Cortex of kidney (tissue), 1 donor: ENCODE measurements around the gene CCDC117.
"Not testable (repeated sequence)": the region's sequence is repeated elsewhere in the genome, so short reads cannot be mapped to it uniquely, and the experiment has no call there.

ENCODE experiments used
- DNase-seq: peaks from one replicate; lab custom pipeline; 2025; lab: John Stamatoyannopoulos, UW

CCDC117 gene

DNA sequence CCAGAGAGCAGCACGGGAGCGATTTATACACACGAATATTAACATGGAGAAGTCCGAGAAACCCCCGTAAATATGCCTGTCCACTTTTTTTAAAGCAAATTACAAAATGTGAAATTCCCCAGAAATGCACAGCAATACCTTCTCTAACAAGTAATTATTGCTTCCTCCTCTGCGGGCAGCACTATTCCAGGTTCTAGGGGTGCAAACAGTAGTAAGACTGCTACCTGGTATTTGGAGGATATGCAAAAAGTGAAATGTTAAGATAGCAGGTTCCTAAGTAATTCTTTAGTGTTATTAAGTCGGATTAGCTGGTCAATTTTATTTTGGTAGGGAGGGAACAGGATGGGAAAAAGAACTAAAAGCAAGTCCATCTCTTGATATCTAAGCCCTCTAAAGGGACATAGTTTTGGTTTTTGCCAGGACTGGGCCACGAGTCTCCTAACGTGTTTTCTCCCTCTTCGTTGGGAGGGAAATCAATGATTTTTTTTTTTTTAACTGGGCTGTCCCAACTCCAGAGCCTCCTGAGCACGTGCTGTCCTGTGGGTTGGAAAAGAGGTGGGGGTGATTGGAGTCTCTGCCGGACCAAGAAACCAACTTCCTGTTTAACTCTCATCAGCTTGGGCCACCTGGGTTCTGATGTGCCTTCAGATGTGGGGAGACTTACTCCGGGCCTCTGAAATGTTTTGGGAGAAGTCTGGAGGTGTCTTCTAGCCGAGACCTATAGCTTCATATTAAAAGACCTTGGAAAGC lies 29.5 kb downstream of the CCDC117 start:
- DNase-seq, result no peak

DNA sequence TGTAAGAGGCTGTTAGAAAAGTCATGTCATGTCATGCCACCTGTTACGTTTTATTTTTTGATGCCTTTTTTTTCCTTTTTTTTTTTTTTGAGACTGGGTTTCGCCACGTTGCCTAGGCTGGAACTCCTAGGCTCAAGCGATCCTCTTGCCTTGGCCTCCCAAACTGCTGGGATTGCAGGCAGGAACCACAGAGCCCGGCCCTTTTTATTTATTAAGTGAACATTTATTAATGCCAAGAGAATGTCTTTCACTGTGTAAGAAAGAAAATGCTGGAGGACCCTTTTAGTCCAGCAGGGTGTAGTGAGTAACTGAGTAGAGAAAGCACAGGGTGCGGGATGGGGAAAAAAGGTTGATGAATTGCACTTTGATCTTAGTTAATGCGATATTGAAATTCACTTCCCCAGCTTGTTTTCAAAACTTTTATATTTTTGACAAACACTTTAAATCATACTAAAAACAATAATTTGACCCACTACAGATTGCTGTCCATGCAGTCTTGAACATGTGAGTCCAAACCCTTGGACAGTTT lies 30.2 kb downstream of the CCDC117 start:
- no peak for DNase-seq

DNA sequence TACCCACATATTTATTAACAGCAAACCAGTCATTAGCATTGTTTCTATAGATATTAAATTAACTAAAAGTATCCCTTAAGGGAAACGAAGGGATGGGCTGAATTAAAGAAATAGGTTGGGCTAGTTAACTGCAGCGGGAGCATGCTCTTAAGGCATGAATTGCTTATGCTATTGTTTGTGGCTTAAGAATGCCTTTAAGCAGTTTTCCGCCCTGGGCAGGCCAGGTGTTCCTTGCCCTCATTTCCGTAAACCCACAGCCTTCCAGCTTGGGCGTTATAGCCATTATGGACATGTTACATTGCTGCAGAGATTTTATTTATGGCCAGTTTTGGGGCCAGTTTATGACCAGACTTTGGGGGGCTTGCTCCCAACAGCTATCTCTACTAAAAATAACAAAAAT lies 32.9 kb downstream of the CCDC117 start:
- not testable (repeated sequence) for DNase-seq

DNA sequence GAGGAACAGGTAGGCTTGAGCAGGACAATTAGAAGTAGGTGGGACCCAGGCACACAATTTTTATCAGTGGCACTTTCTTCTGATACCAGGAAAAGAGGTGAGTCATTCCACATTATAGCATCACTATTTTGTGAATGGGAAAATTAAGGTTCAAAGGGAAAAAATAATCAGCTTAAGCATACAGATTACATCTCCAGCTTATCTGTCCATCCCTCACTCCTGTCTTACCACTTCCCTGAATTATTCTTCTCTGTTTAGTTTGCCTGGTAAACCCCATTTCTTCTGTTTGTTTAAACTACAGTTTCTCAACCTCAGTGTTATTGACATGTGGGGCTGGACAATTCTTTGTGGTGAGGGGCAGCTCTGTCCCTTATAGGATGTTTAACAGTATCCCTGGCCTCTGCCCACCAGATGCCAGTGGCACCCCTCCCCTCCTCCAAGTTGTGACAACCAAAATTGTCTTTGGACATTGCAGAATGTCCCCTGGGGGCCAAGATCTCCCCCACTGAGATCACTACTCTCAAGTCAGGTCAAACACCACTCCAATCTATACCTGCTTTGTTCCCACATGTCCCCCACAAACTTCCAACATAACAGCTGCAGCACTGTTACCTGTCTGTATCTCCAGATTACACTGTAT lies 36.3 kb downstream of the CCDC117 start:
- DNase-seq, result no peak

DNA sequence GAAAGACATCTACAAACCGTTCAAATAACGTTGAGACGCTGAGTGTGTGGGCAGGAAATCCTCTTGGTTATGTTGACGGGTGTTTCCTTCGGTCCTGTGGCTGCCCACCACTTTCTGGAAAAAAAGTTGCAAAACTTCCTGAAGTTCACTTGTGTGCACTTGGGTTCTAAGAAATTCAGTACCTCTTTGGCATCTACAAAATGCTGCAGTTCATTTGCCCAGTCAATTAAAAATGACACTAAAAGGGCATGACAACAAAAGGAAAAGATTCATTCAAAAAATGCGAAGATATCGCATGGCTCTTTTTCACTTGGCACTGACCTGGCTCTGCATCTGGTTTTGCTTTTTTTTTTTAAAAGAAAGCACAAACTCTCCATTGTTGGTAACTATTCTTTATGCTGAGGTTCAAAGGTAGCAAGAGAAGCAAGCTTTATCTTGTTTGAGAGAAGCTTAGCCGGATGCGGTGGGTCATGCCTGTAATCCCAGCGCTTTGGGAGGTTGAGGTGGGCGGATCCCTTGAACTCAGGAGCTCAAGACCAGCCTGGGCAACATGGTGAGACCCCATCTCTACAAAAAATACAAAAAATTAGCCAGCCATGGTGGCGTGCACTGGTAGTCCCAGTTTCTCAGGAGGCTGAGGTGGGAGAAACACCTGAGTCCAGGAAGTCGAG lies 38.5 kb downstream of the CCDC117 start:
- DNase-seq, result no peak

DNA sequence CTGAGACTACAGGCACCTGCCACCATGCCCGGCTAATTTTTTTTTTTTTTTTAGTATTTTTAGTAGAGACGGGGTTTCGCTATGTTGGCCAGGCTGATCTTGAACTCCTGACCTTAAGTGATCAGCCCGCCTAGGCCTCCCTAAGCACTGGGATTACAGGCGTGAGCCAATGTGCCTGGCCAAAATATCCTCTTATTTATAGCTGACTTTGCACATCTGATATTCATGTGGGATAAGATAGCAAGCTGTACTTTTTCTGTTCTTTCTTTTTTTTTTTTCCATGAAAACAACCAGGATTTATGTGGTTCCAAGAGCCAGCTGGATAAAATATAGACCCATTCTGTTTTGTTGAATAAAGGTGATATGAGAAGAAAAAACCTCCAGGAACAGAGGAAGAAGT lies 40.0 kb downstream of the CCDC117 start:
- DNase-seq, result no peak

DNA sequence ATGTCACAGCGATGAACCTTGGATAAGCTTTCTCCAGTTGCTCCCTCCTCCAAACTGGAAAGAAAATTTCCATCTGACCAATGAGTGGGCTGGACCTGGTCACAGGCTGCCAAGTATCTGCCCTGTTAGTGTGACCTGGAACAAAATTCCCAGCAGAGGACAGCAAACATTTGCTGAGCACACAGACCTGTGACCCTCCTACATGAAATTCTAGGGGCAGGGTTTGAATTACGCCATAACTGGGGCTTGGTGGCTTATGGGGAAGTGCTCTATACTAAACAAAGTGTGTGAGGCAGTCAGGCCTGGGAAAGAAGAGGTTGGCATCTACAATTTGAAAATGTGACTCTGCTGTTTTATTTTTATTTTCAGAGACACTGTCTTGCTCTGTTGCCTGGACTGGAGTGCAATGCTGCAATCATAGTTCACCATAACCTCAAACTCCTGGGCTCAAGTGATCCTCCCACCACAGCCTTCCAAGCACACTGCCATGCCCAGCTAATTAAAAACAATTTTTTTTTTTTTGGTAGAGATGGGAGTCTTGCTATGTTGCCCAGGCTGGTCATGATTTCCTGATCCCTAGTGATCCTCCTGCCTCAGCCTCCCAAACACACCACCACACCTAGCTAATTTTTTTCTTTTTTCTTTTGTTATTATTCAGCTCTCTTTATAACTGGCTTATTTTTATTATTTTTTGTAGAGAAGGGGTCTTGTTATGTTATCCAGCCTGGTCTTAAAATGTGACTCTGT lies 41.5 kb downstream of the CCDC117 start:
- DNase-seq, result no peak

DNA sequence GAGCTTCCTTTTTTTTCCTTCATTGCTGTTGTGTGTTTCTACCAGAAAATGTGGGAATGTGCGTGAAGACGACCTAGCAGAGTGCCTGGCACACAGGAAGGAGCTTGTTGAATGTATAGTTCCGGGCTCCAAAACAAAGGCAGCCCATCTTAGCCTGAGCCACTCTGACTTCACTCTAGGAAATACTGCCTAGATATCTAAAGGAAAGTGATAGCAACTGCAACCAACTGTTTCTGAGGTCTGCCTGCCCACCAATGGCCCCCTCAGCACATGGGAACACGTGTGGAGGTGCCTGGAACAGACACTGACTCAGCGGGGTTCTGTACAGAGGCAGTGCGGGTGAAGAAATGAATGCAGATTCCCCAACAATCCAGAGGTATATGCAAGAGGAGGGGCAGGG lies 42.6 kb downstream of the CCDC117 start:
- DNase-seq, result no peak

DNA sequence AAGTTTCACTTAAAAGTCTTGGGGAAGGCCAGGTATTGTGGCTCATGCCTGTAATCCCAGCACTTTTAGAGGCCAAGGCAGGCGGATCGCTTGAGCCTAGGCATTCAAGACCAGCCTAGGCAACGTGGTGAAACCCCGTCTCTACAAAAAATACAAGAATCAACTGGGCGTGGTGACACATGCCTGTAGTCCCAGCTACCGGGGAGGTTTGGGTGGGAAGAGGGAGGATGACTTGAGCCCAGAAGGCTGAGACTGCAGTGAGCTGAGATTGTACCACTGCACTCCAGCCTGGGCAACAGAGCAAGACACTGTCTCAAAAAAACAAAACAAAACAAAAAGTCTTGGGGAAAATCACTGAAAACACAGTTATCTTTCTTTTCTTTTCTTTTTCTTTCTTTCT lies 43.2 kb downstream of the CCDC117 start:
- DNase-seq, result no peak

DNA sequence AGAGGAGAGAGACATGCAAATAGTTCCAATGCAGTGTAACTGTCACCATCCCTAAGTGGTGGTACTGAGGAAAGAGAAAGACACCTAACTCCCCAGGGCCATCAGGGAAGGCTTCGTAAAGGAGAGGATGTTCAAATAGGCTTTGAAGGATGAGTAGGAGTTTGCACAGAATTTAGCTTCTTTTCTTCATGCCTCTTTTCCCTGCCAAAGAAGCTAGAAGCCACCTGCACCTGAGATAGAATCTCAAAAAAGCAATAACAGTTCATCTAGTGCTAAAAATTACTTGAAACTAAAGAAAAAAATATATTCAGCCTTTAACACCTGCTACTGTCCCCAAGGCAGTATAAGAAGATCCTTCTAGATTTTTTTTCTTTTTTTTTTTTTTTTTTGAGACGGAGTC lies 44.6 kb downstream of the CCDC117 start:
- no peak for DNase-seq

DNA sequence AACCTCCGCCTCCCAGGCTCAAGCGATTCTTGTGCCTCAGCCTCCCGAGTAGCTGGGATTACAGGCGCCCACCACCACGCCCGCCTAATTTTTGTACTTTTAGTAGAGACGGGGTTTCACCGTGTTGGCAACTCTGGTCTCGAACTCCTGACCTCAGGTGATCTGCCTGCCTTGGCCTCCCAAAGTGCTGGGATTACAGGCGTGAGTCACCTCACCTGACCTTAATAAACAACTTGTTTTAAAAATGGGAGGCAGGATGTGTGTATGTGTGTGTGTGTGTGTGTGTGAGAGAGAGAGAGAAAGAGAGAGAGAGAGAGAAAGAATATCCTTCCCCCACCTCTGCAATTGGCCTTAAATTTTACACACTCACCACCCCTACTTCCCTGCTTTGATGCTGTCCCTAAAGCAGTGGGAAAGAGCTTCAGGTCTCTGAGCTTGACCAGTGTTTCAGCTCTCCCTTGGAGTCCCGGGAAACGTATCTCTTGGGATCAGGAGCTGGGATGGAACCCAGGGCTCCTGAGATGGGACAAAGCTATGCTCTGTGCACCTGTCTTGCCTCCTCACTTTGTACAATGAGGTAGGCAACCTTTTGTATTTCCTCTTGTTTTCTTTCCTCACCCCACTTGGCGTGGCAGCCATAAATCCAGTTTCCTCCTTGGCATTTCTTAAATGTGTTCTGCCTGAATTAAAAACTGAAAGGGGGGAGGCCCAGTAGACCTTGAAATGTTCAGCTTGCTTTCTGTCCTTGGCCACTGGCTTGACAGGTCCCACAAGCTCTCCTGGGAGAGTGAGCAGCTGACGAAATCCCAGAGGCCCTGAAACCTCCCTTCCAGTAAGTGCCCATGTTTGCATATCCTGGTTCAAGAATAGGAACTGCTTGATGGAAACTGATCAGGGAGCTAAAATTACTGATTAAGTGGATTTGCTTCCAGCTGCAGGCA lies 45.7 kb downstream of the CCDC117 start:
- no peak for DNase-seq

DNA sequence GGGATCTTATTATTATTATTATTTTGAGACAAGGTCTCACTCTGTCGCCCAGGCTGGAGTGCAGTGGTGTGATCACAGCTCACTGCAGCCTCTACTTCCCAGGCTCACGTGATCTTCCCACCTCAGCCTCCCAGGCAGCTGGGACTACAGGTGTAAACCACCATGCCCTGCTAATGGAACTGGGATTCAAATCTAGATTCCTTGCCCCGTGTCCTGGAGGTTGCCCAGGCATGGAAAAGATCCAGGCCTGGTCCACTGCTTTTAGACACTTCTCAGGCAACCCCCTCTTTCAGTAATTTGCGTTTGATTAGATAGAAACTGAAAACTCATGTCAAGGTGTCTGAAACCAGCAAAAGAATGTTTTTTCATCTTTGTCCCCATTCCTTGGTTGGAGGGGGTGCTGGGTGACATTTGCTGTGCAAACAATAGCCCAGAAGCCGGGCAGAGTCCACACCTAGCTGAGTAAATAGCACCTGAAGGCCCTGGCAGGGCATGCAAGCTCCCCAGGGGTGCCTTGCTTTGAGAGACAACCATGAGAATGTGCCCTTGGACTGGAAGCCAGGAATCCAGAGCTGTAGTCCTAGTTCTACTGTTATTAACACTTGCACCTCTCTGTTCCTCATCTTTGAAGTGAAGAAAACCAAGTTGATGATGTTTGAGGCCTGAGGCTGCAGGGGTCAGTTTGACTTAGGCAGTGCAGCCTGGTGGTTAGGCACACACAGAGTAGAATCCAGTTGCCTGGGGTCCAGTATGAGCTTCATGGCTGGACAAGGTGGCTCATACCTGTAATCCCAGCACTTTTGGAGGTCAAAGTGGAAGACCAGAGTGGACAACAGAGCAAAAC lies 47.0 kb downstream of the CCDC117 start:
- no peak for DNase-seq

DNA sequence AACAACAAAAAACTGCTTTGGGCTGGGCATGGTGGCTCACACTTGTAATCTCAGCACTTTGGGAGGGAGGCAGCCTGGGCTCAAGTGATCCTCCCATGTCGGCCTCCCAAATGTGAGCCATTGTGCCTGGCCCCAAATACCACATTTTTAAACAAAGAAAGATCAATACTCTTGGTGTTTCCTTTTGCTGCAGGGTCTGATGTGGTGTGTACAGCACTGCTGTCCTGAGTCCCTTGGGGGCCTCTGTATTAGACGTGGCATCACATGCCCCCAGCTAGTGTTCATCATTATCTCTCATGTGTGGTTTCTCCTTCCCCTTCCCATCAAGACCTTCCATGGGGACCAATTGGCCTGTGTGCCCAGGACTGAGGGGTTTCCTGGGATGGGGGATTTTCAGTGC lies 48.4 kb downstream of the CCDC117 start:
- DNase-seq, result no peak

DNA sequence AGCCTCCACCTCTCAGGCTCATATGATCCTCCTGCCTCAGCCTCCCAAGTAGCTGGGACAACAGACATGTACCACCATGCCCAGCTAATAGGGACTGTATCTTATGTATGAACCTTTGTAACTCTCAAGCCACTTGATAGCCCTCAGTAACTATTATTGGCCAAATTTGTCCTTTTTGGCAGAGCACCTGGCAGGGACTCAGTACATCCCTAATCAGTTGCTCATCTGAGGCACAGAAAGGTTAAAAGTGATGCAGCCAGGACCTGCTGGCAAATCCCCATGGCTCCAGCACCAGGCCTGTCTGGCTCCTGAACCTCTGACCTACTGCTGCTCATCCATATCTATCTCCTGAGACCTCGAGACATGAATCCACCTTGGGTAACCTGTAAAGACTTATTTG lies 49.0 kb downstream of the CCDC117 start:
- DNase-seq, result no peak

DNA sequence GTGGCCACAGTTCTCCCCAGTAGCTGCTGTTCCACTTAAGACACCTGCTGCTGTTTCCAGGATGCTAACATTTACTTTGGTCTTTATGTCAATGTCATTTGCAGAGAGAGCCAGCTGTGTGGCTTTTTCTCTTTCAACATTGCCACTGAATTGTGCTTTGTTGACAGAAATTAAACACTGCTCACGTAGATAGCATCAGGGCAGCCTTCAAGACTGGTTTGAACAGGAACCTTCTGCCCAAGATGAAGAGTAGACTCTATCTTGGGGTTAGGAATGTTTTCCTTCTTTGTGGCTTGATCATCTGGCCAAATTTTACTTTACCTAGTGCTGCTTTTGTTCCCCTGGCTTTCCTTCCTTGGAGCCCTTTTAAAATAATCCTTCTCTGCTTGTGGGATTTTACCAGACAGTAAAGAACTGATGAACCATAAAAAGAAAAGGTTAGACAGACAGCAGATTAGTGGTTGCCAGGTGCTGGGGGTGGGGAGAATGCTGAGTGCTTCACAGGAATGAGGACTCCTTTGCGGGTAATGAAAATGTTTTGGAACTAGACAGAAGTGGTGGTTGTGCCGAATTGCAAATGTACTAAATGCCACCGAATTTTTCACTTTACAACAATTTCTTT lies 50.5 kb downstream of the CCDC117 start:
- no peak for DNase-seq

DNA sequence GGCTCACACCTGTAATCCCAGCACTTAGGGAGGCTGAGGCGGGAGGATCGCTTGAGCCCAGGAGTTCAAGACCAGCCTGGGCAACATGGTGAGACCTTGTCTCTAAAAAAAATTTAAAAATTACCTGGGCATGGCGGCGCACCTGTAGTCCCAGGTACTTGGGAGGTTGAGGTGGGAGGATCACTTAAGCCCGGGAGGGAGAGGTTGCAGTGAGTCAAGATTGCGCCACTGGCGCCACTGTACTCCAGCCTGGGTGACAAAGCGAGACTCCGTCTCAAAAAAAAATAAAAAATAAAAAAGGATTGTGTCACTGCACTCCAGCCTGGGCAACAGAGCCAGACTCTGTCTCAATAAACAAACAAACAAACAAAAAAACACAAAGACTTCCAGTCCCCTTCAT lies 52.0 kb downstream of the CCDC117 start:
- not testable (repeated sequence) for DNase-seq

DNA sequence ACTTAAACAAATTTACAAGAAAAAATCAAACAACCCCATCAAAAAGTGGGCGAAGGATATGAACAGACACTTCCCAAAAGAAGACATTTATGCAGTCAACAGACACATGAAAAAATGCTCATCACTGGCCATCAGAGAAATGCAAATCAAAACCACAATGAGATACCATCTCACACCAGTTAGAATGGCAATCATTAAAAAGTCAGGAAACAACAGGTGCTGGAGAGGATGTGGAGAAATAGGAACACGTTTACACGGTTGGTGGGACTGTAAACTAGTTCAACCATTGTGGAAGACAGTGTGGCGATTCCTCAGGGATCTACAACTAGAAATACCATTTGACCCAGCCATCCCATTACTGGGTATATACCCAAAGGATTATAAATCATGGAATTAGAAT lies 53.9 kb downstream of the CCDC117 start:
- DNase-seq, result not testable (repeated sequence)

DNA sequence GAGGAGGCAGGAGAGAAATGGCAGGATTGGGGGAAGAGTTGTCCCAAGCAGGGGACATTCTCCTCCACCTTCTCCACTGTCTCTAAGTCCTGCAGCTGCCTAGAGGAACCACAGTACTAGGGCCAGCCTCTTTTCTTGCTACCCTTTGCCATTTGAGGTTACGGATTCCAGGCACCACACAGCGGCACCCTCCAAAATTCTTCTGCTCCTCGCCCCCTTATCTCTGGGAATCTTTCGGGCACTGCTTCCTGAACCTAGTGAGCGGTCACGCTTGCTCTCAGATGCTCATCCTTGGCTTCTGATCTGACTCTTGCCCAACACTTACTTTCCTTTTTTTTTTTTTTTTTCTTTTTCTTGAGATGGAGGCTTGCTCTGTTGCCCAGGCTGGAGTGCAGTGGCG lies 54.4 kb downstream of the CCDC117 start:
- no peak for DNase-seq

DNA sequence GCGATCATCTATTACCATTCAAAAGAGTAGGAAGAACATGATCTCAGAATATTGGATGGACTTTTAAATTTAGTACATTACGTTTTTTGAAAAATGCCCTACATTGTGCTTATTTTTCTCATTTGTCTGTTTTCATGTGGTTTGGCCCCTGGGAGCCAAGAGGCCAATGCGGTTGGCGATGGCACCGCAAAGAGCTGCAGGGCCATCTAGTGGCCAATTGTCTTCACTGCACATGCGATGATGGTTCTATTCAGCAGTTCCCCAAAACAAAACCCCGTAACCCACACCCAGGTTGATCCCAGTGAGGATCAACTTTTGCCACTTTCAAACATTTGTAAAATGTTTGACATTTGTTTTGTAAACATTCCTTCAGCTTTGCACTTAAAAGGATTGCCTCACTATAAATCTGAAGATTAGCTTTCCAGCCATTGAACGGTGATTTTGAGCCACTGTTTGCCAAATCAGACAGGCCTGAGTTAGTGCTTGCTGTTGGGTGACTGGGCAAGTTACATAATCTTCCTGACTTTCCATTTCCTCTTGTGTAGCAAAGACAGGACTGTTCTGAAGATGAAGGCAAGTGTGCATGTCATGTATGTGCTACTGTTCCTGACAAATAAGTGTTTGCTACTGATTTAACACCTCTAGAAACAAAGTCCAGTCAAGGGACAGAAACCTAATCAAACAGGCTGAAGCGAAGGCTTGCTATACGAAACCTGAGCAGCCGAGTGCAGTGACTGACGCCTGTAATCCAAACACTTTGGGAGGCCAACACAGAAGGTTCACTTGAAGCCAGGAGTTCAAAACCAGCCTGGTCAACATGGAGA lies 57.1 kb downstream of the CCDC117 start:
- DNase-seq, result no peak
